HepG2 (cell line): ENCODE results near the gene UNKL. TPM values are rescaled to one million over a fixed set of nuclear protein-coding genes. Genes with fewer than 3 reads are reported as not detected.

Experiments
- CHCHD3 ChIP-seq: sonication (generic); formaldehyde crosslinking; IDR thresholded peaks from 2 replicates; pipeline ENCODE4 v1.8.0; 2022; ENCODE audit warnings: mild to moderate bottlenecking, missing genetic modification reagents, moderate library complexity
- GATAD2A ChIP-seq: IDR thresholded peaks from 2 replicates; pipeline ENCODE4 v1.6.1; 2016
- GTF2F1 ChIP-seq: fragments of 150-350 bp; IDR thresholded peaks from 2 replicates; pipeline ENCODE4 v1.6.1; 2014; ENCODE audit warnings: low read length
- KDM6A ChIP-seq: IDR thresholded peaks from 2 replicates; pipeline ENCODE4 v1.6.1; 2016; ENCODE audit warnings: low read depth
- NFE2L2 ChIP-seq: fragments of 150-350 bp; IDR thresholded peaks from 2 replicates; pipeline ENCODE4 v1.6.1; 2014; ENCODE audit warnings: low read length
- NPAS2 ChIP-seq: sonication (generic); formaldehyde crosslinking; IDR thresholded peaks from 2 replicates; pipeline ENCODE4 v1.8.0; 2022; ENCODE audit warnings: mild to moderate bottlenecking, missing genetic modification reagents, borderline replicate concordance
- RBAK ChIP-seq: sonication (generic); formaldehyde crosslinking; IDR thresholded peaks from 2 replicates; pipeline ENCODE4 v1.5.1; 2020; ENCODE audit warnings: mild to moderate bottlenecking, missing genetic modification reagents
- SRSF9 ChIP-seq: fragments of 200-400 bp; formaldehyde crosslinking; IDR thresholded peaks from 2 replicates; pipeline ENCODE4 v1.6.1; 2018; ENCODE audit warnings: borderline replicate concordance, mild to moderate bottlenecking, low read depth, low read length; ENCODE audit not compliant: insufficient read depth, poor library complexity, severe bottlenecking
- ZNF326 ChIP-seq: sonication (generic); formaldehyde crosslinking; IDR thresholded peaks from 2 replicates; pipeline ENCODE4 v1.4.0; 2020; ENCODE audit warnings: missing genetic modification reagents, borderline replicate concordance
- ZNF33A ChIP-seq: sonication (generic); formaldehyde crosslinking; IDR thresholded peaks from 2 replicates; pipeline ENCODE4 v1.5.1; 2020; ENCODE audit warnings: missing genetic modification reagents, mild to moderate bottlenecking, moderate library complexity, borderline replicate concordance
- ZNF589 ChIP-seq: sonication (generic); formaldehyde crosslinking; conservative IDR thresholded peaks from 2 replicates; pipeline ENCODE4 v1.8.0; 2022; ENCODE audit warnings: mild to moderate bottlenecking, moderate library complexity, missing genetic modification reagents
- ZSCAN9 ChIP-seq: IDR thresholded peaks from 2 replicates; pipeline ENCODE4 v1.6.1; 2016; ENCODE audit warnings: borderline replicate concordance
- polyA plus RNA-seq, 8 experiments: library from polyadenylated mRNA; depleted of rRNA in 3 of 8; stranded (reverse) in 7 of 8; unstranded in 1 of 8; fragments of >200 nt; fragmentation: Illumina TruSeq in 4 of 8; extraction: Trizol in 4 of 8; gene quantifications; 2 replicates each; pipeline versions ENCODE4 v1.2.1 to v1.2.3, GENCODE V29; 2011 to 2016; ENCODE audit warnings: low read depth in 4 of 8, missing spikeins in 1 of 8, mixed read lengths in 1 of 8; ENCODE audit not compliant: insufficient read depth in 1 of 8
- total RNA-seq, 5 experiments: library from RNA; depleted of rRNA; stranded (reverse); fragments of >200 nt; fragmentation: Illumina TruSeq; extraction: Trizol; gene quantifications; 2 replicates each; pipeline ENCODE4 v1.2.3, GENCODE V29; 2016; ENCODE audit warnings: low read depth in 1 of 5
- TF ChIP-seq, protein P1 (sequence below), 2 experiments: fragments of 450-650 bp in 1 of 2; sonication (generic) in 1 of 2; formaldehyde crosslinking in 1 of 2; IDR thresholded peaks; 2 replicates each; pipeline versions ENCODE4 v1.6.1 to v1.8.0; 2016 to 2022; ENCODE audit warnings: antibody characterized with exemption in 1 of 2, mild to moderate bottlenecking in 1 of 2, missing genetic modification reagents in 1 of 2
- TF ChIP-seq, protein P2 (sequence below): sonication (generic); formaldehyde crosslinking; IDR thresholded peaks from 2 replicates; pipeline ENCODE4 v1.5.1; 2020; ENCODE audit warnings: mild to moderate bottlenecking, missing genetic modification reagents, moderate library complexity
- TF ChIP-seq, protein P3 (sequence below): IDR thresholded peaks from 2 replicates; pipeline ENCODE4 v1.6.1; 2012; ENCODE audit warnings: inconsistent platforms
- TF ChIP-seq, protein P4 (sequence below): sonication (generic); formaldehyde crosslinking; IDR thresholded peaks from 2 replicates; pipeline ENCODE4 v1.5.0; 2020; ENCODE audit warnings: mild to moderate bottlenecking, missing genetic modification reagents

The UNKL gene
- total and polyA plus RNA-seq, 2 of the 13 experiments (the other 11 are each of a cell fraction or from before 2014, with no cell fraction given) = 10.4 to 17.6 TPM

DNA sequence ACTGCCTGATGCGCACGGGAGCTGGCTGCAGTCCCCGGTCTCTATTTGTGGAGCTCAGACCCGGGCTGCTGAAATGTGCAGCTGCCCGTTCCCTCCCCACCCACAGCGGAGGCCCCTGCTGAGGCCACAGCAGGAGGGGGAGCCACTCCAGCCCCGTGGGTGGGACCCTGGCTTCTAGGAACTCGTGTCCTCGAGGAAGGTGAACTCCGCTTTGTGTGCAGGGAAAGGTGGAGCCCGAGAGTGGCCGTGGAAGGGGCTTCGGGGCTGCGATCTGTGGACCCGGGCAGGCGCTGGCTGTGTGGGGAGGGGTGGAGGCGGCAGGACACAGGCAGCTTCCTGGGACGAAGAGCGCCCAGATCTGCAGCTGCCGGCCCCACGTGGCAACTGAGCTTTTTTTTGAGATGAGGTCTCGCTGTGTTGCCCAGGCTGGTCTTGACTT, 26.9 kb upstream of the UNKL start (continued):
- TF ChIP-seq, protein P1, sequence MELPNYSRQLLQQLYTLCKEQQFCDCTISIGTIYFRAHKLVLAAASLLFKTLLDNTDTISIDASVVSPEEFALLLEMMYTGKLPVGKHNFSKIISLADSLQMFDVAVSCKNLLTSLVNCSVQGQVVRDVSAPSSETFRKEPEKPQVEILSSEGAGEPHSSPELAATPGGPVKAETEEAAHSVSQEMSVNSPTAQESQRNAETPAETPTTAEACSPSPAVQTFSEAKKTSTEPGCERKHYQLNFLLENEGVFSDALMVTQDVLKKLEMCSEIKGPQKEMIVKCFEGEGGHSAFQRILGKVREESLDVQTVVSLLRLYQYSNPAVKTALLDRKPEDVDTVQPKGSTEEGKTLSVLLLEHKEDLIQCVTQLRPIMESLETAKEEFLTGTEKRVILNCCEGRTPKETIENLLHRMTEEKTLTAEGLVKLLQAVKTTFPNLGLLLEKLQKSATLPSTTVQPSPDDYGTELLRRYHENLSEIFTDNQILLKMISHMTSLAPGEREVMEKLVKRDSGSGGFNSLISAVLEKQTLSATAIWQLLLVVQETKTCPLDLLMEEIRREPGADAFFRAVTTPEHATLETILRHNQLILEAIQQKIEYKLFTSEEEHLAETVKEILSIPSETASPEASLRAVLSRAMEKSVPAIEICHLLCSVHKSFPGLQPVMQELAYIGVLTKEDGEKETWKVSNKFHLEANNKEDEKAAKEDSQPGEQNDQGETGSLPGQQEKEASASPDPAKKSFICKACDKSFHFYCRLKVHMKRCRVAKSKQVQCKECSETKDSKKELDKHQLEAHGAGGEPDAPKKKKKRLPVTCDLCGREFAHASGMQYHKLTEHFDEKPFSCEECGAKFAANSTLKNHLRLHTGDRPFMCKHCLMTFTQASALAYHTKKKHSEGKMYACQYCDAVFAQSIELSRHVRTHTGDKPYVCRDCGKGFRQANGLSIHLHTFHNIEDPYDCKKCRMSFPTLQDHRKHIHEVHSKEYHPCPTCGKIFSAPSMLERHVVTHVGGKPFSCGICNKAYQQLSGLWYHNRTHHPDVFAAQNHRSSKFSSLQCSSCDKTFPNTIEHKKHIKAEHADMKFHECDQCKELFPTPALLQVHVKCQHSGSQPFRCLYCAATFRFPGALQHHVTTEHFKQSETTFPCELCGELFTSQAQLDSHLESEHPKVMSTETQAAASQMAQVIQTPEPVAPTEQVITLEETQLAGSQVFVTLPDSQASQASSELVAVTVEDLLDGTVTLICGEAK (IDR thresholded peaks at IDR 0.05) = no peak
- TF ChIP-seq, protein P1 (CRISPR knock-in tag; IDR thresholded peaks at IDR 0.05) = 0 out of 2 replicates have a peak, but pooled peaks have one; percentile 42
- no peak for TF ChIP-seq CHCHD3 (CRISPR knock-in tag)
- no peak for TF ChIP-seq NPAS2 (CRISPR knock-in tag)
- TF ChIP-seq GATAD2A (CRISPR knock-in tag) = 0 out of 2 replicates have a peak, but pooled peaks have one; percentile 20
- no peak for TF ChIP-seq SRSF9
- no peak for TF ChIP-seq RBAK (CRISPR knock-in tag)
- TF ChIP-seq ZNF326 = no peak
- TF ChIP-seq KDM6A (CRISPR knock-in tag) = no peak
- TF ChIP-seq, protein P2, sequence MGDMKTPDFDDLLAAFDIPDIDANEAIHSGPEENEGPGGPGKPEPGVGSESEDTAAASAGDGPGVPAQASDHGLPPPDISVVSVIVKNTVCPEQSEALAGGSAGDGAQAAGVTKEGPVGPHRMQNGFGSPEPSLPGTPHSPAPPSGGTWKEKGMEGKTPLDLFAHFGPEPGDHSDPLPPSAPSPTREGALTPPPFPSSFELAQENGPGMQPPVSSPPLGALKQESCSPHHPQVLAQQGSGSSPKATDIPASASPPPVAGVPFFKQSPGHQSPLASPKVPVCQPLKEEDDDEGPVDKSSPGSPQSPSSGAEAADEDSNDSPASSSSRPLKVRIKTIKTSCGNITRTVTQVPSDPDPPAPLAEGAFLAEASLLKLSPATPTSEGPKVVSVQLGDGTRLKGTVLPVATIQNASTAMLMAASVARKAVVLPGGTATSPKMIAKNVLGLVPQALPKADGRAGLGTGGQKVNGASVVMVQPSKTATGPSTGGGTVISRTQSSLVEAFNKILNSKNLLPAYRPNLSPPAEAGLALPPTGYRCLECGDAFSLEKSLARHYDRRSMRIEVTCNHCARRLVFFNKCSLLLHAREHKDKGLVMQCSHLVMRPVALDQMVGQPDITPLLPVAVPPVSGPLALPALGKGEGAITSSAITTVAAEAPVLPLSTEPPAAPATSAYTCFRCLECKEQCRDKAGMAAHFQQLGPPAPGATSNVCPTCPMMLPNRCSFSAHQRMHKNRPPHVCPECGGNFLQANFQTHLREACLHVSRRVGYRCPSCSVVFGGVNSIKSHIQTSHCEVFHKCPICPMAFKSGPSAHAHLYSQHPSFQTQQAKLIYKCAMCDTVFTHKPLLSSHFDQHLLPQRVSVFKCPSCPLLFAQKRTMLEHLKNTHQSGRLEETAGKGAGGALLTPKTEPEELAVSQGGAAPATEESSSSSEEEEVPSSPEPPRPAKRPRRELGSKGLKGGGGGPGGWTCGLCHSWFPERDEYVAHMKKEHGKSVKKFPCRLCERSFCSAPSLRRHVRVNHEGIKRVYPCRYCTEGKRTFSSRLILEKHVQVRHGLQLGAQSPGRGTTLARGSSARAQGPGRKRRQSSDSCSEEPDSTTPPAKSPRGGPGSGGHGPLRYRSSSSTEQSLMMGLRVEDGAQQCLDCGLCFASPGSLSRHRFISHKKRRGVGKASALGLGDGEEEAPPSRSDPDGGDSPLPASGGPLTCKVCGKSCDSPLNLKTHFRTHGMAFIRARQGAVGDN (CRISPR knock-in tag) = peak; percentile 75; the same call in 1 of the 2 replicates
- TF ChIP-seq GTF2F1 = no peak
- no peak for TF ChIP-seq ZSCAN9 (CRISPR knock-in tag)
- TF ChIP-seq, protein P3, sequence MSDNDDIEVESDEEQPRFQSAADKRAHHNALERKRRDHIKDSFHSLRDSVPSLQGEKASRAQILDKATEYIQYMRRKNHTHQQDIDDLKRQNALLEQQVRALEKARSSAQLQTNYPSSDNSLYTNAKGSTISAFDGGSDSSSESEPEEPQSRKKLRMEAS = peak; percentile 28; the same call in 1 of the 2 replicates
- TF ChIP-seq ZNF589 (CRISPR knock-in tag) = no peak
- TF ChIP-seq, protein P4, sequence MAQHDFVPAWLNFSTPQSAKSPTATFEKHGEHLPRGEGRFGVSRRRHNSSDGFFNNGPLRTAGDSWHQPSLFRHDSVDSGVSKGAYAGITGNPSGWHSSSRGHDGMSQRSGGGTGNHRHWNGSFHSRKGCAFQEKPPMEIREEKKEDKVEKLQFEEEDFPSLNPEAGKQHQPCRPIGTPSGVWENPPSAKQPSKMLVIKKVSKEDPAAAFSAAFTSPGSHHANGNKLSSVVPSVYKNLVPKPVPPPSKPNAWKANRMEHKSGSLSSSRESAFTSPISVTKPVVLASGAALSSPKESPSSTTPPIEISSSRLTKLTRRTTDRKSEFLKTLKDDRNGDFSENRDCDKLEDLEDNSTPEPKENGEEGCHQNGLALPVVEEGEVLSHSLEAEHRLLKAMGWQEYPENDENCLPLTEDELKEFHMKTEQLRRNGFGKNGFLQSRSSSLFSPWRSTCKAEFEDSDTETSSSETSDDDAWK = no peak
- TF ChIP-seq NFE2L2 = no peak
- TF ChIP-seq ZNF33A (CRISPR knock-in tag) = no peak
